Effector memory CD8-positive, alpha-beta T cell (primary cell): ENCODE measurements around the gene AGAP1.

Experiments used
- ATAC-seq: fragments of 150-1000 bp; cut with Tn5 transposase; replicated peaks from 2 replicates; pipeline ENCODE4 v1.10.0; 2021; ENCODE audit warnings: mild to moderate bottlenecking, moderate library complexity
- DNase-seq, 3 experiments: peaks; one replicate each; pipeline ENCODE4 v3.0.0; 2021
- H3K27ac Mint-ChIP-seq, 2 donors: one replicate each; pipeline ENCODE4 v1.8.0; 2022; ENCODE audit warnings: mild to moderate bottlenecking in 2 of 2, mixed read lengths in 2 of 2, moderate library complexity in 2 of 2
- H3K27me3 Mint-ChIP-seq, 2 donors: one replicate each; pipeline ENCODE4 v1.8.0; 2022; ENCODE audit warnings: mixed read lengths in 2 of 2
- H3K36me3 Mint-ChIP-seq: one replicate; pipeline ENCODE4 v1.8.0; 2022; ENCODE audit warnings: mild to moderate bottlenecking, moderate library complexity, mixed read lengths; ENCODE audit not compliant: insufficient read depth
- H3K4me1 Mint-ChIP-seq, 2 donors: one replicate each; pipeline ENCODE4 v1.8.0; 2022; ENCODE audit warnings: low read depth in 2 of 2, mixed read lengths in 2 of 2
- H3K4me3 Mint-ChIP-seq, 2 donors: one replicate each; pipeline ENCODE4 v1.8.0; 2022; ENCODE audit warnings: mild to moderate bottlenecking in 2 of 2, mixed read lengths in 2 of 2, moderate library complexity in 2 of 2
- H3K9me3 Mint-ChIP-seq, 2 donors: one replicate each; pipeline ENCODE4 v1.8.0; 2022; ENCODE audit warnings: mixed read lengths in 2 of 2

AGAP1 gene

DNA sequence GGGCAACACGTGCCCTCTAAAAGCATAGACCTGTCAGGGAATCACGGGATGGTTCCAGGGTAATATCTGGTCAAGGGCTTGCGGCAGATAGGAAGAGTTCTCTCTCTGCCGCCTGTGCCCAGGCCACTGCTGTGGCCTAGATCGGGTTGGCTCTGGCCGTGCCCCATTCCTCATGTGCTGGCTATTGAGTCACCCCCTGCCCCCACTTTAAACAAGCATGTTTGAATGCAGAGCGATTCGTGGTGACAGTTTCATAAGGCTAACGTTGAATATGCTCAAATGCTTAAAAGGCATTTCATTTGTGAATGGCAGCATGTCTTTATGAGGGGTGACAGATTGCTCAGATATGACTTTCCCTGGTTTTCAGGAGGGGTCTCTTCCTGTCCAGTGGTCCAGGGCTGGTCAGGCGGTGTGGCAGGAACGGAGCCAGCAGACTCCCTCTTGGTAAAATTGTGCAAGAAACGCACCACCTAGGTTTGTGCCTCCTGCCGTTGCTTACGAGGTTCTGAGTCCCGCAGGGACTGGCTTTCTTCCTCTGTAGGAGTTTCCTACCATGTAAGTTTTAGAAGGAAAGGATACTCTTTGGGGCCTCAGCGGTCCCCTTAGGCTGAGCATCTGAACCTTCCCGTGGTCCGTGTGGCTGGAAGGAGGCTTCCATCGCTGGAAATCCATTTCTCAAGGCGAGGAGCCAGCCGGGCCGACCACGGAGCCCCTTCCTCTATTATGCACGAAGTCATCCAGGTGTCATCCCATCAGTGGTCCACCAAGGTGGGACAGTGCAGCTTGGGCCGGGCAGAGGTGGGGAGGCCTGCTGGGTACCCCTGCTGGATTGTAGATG lies 50.2 kb downstream of the AGAP1 start:
- no peak for ATAC-seq

DNA sequence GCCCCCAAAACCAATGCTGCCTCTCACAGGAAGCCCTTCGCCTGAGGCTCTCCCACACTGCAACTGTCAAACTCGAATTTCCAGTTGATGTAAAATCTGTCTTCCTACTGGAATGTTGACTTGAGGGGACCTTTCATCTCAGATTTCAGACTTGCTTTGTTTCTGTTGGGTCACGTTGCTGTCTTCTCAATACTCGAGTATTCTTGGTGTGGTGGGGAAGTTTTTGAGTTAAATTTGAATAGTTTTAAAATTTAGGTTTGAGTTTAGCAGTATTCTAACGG lies 50.8 kb downstream of the AGAP1 start:
- DNase-seq: no peak
- peaks cover 0 to 9% of the 10 kb centered on the region in 2 donors for H3K4me1 Mint-ChIP-seq

More for the DNA sequence above, 50.2 kb downstream of the AGAP1 start:
- no peaks in the 10 kb centered on the region for H3K9me3 Mint-ChIP-seq
- H3K27ac Mint-ChIP-seq: no peak overlapping the region
- no peaks in the 10 kb centered on the region for H3K36me3 Mint-ChIP-seq
- peaks cover 0 to 9% of the 10 kb centered on the region in 2 donors for H3K4me1 Mint-ChIP-seq
- H3K4me3 Mint-ChIP-seq: no peak overlapping the region
- peaks cover 0 to 12% of the 10 kb centered on the region in 2 donors for H3K27me3 Mint-ChIP-seq
- no peak for DNase-seq

GRCh38 chr2:235545339-235546150 lies 51.7 kb downstream of the AGAP1 start:
- ATAC-seq: no peak
- Mint-ChIP-seq H3K4me1 (peaks cover 0 to 14% of the 10 kb centered on the region in 2 donors), H3K9me3 (no peaks in the 10 kb centered on the region), H3K36me3 (no peaks in the 10 kb centered on the region), H3K27me3 (peaks cover 6 to 13% of the 10 kb centered on the region in 2 donors), H3K4me3 (no peak overlapping the region), H3K27ac (no peak overlapping the region)
- no peak for DNase-seq

More for the DNA sequence above, 50.8 kb downstream of the AGAP1 start:
- Mint-ChIP-seq H3K9me3 (no peaks in the 10 kb centered on the region), H3K4me3 (no peak overlapping the region), H3K27ac (no peak overlapping the region), H3K36me3 (no peaks in the 10 kb centered on the region), H3K27me3 (peaks cover 1 to 12% of the 10 kb centered on the region in 2 donors)
- ATAC-seq: no peak

- no peaks in the 10 kb centered on the region for H3K9me3 Mint-ChIP-seq
- ATAC-seq: no peak
- no peak for DNase-seq
- H3K27me3 Mint-ChIP-seq: peaks cover 6 to 19% of the 10 kb centered on the region in 2 donors
- no peak overlapping the region for H3K4me3 Mint-ChIP-seq
- no peak overlapping the region for H3K27ac Mint-ChIP-seq
- peaks cover 0 to 14% of the 10 kb centered on the region in 2 donors for H3K4me1 Mint-ChIP-seq
- no peaks in the 10 kb centered on the region for H3K36me3 Mint-ChIP-seq
Measured at GRCh38 chr2:235546151-235546435, 52.2 kb downstream of the AGAP1 start.

GRCh38 chr2:235546436-235546835 lies 52.6 kb downstream of the AGAP1 start:
- Mint-ChIP-seq H3K9me3 (no peaks in the 10 kb centered on the region), H3K4me3 (no peak overlapping the region), H3K4me1 (peaks cover 0 to 14% of the 10 kb centered on the region in 2 donors), H3K27ac (no peak overlapping the region), H3K27me3 (peaks cover 6 to 22% of the 10 kb centered on the region in 2 donors), H3K36me3 (no peaks in the 10 kb centered on the region)
- DNase-seq: no peak
- ATAC-seq: no peak

DNA sequence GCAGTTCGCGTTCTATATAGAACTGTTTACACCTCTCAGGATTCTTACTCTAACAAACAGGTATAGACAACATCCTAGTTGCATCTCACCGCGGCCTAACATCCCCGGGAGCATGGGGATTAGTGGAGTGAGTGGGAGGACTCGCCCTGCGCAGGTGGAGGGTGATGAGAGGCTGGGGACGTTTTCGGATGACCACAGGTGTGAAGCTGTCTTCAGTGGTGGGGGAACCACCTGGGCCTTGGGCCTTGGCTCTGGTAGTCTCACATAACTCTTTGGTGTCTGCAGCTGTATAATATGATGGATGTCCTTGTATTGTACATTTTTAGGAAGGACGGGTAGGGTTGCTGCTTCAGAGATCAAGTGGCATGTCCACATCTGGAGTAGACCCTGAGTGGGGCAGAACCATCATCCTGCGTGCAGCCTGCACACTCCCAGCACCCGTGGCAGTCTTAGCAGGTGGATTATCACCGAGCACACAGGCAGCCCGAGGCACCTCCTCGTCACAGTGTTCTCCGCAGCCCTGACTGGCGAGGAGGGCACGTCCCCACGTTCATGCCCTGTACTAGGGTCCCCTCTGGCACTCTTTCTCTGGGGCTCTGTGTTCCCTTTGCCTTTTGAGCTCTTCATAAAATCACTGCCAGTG lies 56.0 kb downstream of the AGAP1 start:
- H3K4me1 Mint-ChIP-seq: peaks cover 11 to 23% of the 10 kb centered on the region in 2 donors
- no peak overlapping the region for H3K27ac Mint-ChIP-seq
- H3K27me3 Mint-ChIP-seq: peaks cover 24 to 48% of the 10 kb centered on the region in 2 donors
- peaks cover 4% of the 10 kb centered on the region for H3K36me3 Mint-ChIP-seq
- no peaks in the 10 kb centered on the region for H3K9me3 Mint-ChIP-seq
- DNase-seq (no peak), ATAC-seq (no peak)
- H3K4me3 Mint-ChIP-seq: no peak overlapping the region

- DNase-seq (no peak), ATAC-seq (no peak)
- Mint-ChIP-seq H3K4me3 (no peak overlapping the region), H3K9me3 (no peaks in the 10 kb centered on the region), H3K36me3 (peaks cover 4% of the 10 kb centered on the region), H3K4me1 (peaks cover 11 to 26% of the 10 kb centered on the region in 2 donors), H3K27ac (no peak overlapping the region), H3K27me3 (peaks cover 24 to 54% of the 10 kb centered on the region in 2 donors)
Measured at GRCh38 chr2:235550378-235550760, 56.5 kb downstream of the AGAP1 start.

- DNase-seq (no peak), ATAC-seq (no peak)
- Mint-ChIP-seq H3K4me1 (peaks cover 11 to 26% of the 10 kb centered on the region in 2 donors), H3K27me3 (peaks cover 24 to 51% of the 10 kb centered on the region in 2 donors), H3K4me3 (no peak overlapping the region), H3K27ac (peak overlapping the region in 1 of 2 donors; percentile 60), H3K36me3 (peaks cover 4% of the 10 kb centered on the region), H3K9me3 (no peaks in the 10 kb centered on the region)
Measured at GRCh38 chr2:235550946-235551345, 57.1 kb downstream of the AGAP1 start.

GRCh38 chr2:235551965-235552364 lies 58.1 kb downstream of the AGAP1 start:
- Mint-ChIP-seq H3K36me3 (peaks cover 4% of the 10 kb centered on the region), H3K27ac (no peak overlapping the region), H3K4me1 (peaks cover 11 to 26% of the 10 kb centered on the region in 2 donors), H3K27me3 (peaks cover 24 to 45% of the 10 kb centered on the region in 2 donors), H3K4me3 (no peak overlapping the region), H3K9me3 (no peaks in the 10 kb centered on the region)
- ATAC-seq (no peak), DNase-seq (no peak)

GRCh38 chr2:235552671-235553070 lies 58.8 kb downstream of the AGAP1 start:
- peaks cover 24 to 45% of the 10 kb centered on the region in 2 donors for H3K27me3 Mint-ChIP-seq
- H3K9me3 Mint-ChIP-seq: no peaks in the 10 kb centered on the region
- H3K4me1 Mint-ChIP-seq: peaks cover 11 to 26% of the 10 kb centered on the region in 2 donors
- H3K36me3 Mint-ChIP-seq: peaks cover 4% of the 10 kb centered on the region
- ATAC-seq (no peak), DNase-seq (no peak)
- H3K4me3 Mint-ChIP-seq: no peak overlapping the region
- peak overlapping the region in 1 of 2 donors; percentile 7 for H3K27ac Mint-ChIP-seq

- no peak overlapping the region for H3K27ac Mint-ChIP-seq
- DNase-seq: no peak
- H3K27me3 Mint-ChIP-seq: peaks cover 24 to 45% of the 10 kb centered on the region in 2 donors
- H3K9me3 Mint-ChIP-seq: no peaks in the 10 kb centered on the region
- ATAC-seq: no peak
- peaks cover 4% of the 10 kb centered on the region for H3K36me3 Mint-ChIP-seq
- H3K4me1 Mint-ChIP-seq: peaks cover 11 to 23% of the 10 kb centered on the region in 2 donors
- H3K4me3 Mint-ChIP-seq: no peak overlapping the region
Measured at GRCh38 chr2:235553291-235553690, 59.4 kb downstream of the AGAP1 start.

- Mint-ChIP-seq H3K4me1 (peaks cover 11 to 23% of the 10 kb centered on the region in 2 donors), H3K36me3 (peaks cover 4% of the 10 kb centered on the region)
Measured at GRCh38 chr2:235553696-235554100, 59.9 kb downstream of the AGAP1 start.

DNA sequence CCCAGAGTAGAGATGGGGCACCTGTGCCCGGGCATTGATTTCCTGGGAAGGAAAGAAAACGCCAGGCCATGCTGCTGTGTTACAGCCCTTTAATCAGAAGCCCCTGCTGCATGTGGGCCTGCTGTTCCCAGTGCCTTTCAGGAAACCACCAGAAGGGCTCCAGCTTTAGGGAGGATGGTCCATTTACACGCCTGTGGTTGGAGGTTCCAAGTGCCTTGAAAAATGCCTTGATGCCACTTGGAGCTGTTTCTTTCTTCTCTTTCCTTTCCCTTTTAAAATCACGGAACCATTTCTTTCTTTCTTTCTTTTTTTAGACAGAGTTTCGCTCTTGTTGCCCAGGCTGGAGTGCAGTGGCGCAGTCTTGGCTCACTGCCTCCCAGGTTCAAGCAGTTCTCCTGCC lies 60.5 kb downstream of the AGAP1 start:
- DNase-seq: no peak
- ATAC-seq: no peak
- Mint-ChIP-seq H3K36me3 (peaks cover 4% of the 10 kb centered on the region), H3K27me3 (peaks cover 24 to 45% of the 10 kb centered on the region in 2 donors), H3K27ac (no peak overlapping the region), H3K9me3 (no peaks in the 10 kb centered on the region), H3K4me3 (no peak overlapping the region), H3K4me1 (peaks cover 11 to 26% of the 10 kb centered on the region in 2 donors)

More at GRCh38 chr2:235553696-235554100, 59.9 kb downstream of the AGAP1 start:
- Mint-ChIP-seq H3K27ac (no peak overlapping the region), H3K27me3 (peaks cover 24 to 45% of the 10 kb centered on the region in 2 donors), H3K9me3 (no peaks in the 10 kb centered on the region), H3K4me3 (no peak overlapping the region)
- DNase-seq: no peak
- no peak for ATAC-seq
